Caco-2 (cell line): ENCODE results near the gene SEMA3A. TPM values are rescaled to one million over a fixed set of nuclear protein-coding genes. Genes with fewer than 3 reads are reported as not detected.

ENCODE experiments used
- BruUV-seq: library from RNA; stranded (reverse); fragments of 400-500 nt; replicated peaks from 2 replicates; lab custom pipeline; 2021; lab: Mats Ljungman, UMichigan
- CTCF ChIA-PET: fragments of 300-600 bp; sonication (Branson Sonifier 250); formaldehyde crosslinking; loops from one replicate; lab custom pipeline; 2022; ENCODE audit warnings: antibody characterized with exemption; lab: Charles Lee
- POLR2A ChIA-PET: fragments of 300-600 bp; sonication (Branson Sonifier 250); formaldehyde crosslinking; loops from one replicate; lab custom pipeline; 2022; ENCODE audit warnings: antibody characterized with exemption; lab: Charles Lee
- DNase-seq, 2 experiments: peaks; one replicate each; pipeline versions ENCODE4 v3.0.0 to v3.0.0-alpha.2; 2020 to 2022
- H3K27me3 ChIP-seq: replicated peaks from 2 replicates; pipeline ENCODE4 v1.6.0; 2011; ENCODE audit warnings: low read length; ENCODE audit not compliant: control insufficient read depth, insufficient read depth
- H3K36me3 ChIP-seq: 2 replicates; pipeline ENCODE4 v1.5.1; 2011; ENCODE audit warnings: low read length; ENCODE audit not compliant: control insufficient read depth, insufficient read depth
- H3K4me1 ChIP-seq: fragments of 250-450 bp; sonication (Bioruptor Pico); 2 replicates; pipeline ENCODE4 v1.5.1; 2020; ENCODE audit warnings: mild to moderate bottlenecking
- H3K4me3 ChIP-seq: 2 replicates; pipeline ENCODE4 v1.5.1; 2011; ENCODE audit warnings: low read depth, mild to moderate bottlenecking, control low read depth, low read length
- H3K9me3 ChIP-seq: fragments of 250-450 bp; sonication (Bioruptor Pico); 2 replicates; pipeline ENCODE4 v1.5.1; 2020; ENCODE audit warnings: mild to moderate bottlenecking, moderate library complexity
- H3K27ac Mint-ChIP-seq: one replicate; pipeline ENCODE4 v1.8.0; 2022; ENCODE audit warnings: mixed read lengths; ENCODE audit not compliant: unreplicated experiment
- H3K27me3 Mint-ChIP-seq: one replicate; pipeline ENCODE4 v1.8.0; 2022; ENCODE audit warnings: mixed read lengths; ENCODE audit not compliant: insufficient read depth, unreplicated experiment
- H3K36me3 Mint-ChIP-seq: one replicate; pipeline ENCODE4 v1.8.0; 2022; ENCODE audit warnings: mild to moderate bottlenecking, mixed read lengths; ENCODE audit not compliant: insufficient read depth, unreplicated experiment
- H3K4me1 Mint-ChIP-seq: one replicate; pipeline ENCODE4 v1.8.0; 2022; ENCODE audit warnings: low read depth, mixed read lengths; ENCODE audit not compliant: unreplicated experiment
- H3K4me3 Mint-ChIP-seq: one replicate; pipeline ENCODE4 v1.8.0; 2022; ENCODE audit warnings: mild to moderate bottlenecking, moderate library complexity, mixed read lengths; ENCODE audit not compliant: unreplicated experiment
- H3K9me3 Mint-ChIP-seq: one replicate; pipeline ENCODE4 v1.8.0; 2022; ENCODE audit warnings: mixed read lengths; ENCODE audit not compliant: unreplicated experiment
- intact Hi-C: fragments of 100-400 bp; cut with micrococcal nuclease; formaldehyde crosslinking; loops from one replicate; pipeline ENCODE4 v1.10.0; 2022; ENCODE audit not compliant: unreplicated experiment
- total RNA-seq: library from RNA; stranded (reverse); gene quantifications from 2 replicates; pipeline ENCODE4 v1.2.3, GENCODE V29; 2022
- TF ChIP-seq, protein P1 (sequence below), 2 experiments: fragments of 200-600 bp in 1 of 2; IDR thresholded peaks; 1 replicate in 1 of 2; 2 replicates in 1 of 2; pipeline versions ENCODE4 v1.5.1 to v1.8.0; 2011 to 2022; ENCODE audit warnings: antibody characterized with exemption in 1 of 2, control low read depth in 1 of 2, inconsistent platforms in 1 of 2, low read depth in 1 of 2, low read length in 1 of 2, mild to moderate bottlenecking in 1 of 2, moderate library complexity in 1 of 2; ENCODE audit not compliant: insufficient read depth in 1 of 2, severe bottlenecking in 1 of 2, unreplicated experiment in 1 of 2

SEMA3A gene
- total RNA-seq, 1 experiment from 2014 or later, result 55.1 TPM

DNA sequence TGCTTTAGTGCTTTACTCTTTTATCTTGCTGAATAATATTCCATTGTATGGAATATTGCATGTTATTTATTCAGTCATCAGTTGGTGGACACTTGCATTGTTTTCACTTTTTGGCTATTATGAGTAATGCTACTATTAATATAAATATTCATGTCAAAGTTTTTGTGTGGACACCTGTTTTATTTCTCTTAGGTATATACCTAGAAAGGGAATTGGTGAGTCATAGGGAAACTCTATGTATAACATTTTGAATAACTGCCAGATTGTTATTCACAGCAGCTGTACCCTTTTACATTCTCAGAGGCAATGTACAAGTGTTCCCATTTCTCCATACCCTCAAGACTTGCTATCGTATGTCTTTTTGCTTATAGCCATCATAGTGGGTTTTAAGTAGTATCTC lies 268.7 kb downstream of the SEMA3A start:
- no peaks in the 10 kb centered on the region for H3K27me3 Mint-ChIP-seq
- H3K9me3 Mint-ChIP-seq, result no peaks in the 10 kb centered on the region
- POLR2A ChIA-PET, result no interaction called here
- Histone ChIP-seq H3K4me1 (no peaks in the 10 kb centered on the region), H3K27me3 (no peaks in the 10 kb centered on the region), H3K36me3 (no peaks in the 10 kb centered on the region), H3K4me3 (no peak overlapping the region), H3K9me3 (no peaks in the 10 kb centered on the region)
- intact Hi-C loops, result no loop called here
- CTCF ChIA-PET, result no interaction called here
- H3K4me3 Mint-ChIP-seq, result no peak overlapping the region
- H3K36me3 Mint-ChIP-seq, result no peaks in the 10 kb centered on the region
- no peak for DNase-seq
- BruUV-seq, result no TSS peak
- TF ChIP-seq, protein P1, sequence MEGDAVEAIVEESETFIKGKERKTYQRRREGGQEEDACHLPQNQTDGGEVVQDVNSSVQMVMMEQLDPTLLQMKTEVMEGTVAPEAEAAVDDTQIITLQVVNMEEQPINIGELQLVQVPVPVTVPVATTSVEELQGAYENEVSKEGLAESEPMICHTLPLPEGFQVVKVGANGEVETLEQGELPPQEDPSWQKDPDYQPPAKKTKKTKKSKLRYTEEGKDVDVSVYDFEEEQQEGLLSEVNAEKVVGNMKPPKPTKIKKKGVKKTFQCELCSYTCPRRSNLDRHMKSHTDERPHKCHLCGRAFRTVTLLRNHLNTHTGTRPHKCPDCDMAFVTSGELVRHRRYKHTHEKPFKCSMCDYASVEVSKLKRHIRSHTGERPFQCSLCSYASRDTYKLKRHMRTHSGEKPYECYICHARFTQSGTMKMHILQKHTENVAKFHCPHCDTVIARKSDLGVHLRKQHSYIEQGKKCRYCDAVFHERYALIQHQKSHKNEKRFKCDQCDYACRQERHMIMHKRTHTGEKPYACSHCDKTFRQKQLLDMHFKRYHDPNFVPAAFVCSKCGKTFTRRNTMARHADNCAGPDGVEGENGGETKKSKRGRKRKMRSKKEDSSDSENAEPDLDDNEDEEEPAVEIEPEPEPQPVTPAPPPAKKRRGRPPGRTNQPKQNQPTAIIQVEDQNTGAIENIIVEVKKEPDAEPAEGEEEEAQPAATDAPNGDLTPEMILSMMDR (IDR thresholded peaks at IDR 0.05; ENCODE audit: insufficient read depth in 1 of 2, low read depth in 1 of 2, low read length in 1 of 2, severe bottlenecking in 1 of 2, unreplicated experiment in 1 of 2), result no peak
- H3K27ac Mint-ChIP-seq, result no peak overlapping the region
- no peaks in the 10 kb centered on the region for H3K4me1 Mint-ChIP-seq

DNA sequence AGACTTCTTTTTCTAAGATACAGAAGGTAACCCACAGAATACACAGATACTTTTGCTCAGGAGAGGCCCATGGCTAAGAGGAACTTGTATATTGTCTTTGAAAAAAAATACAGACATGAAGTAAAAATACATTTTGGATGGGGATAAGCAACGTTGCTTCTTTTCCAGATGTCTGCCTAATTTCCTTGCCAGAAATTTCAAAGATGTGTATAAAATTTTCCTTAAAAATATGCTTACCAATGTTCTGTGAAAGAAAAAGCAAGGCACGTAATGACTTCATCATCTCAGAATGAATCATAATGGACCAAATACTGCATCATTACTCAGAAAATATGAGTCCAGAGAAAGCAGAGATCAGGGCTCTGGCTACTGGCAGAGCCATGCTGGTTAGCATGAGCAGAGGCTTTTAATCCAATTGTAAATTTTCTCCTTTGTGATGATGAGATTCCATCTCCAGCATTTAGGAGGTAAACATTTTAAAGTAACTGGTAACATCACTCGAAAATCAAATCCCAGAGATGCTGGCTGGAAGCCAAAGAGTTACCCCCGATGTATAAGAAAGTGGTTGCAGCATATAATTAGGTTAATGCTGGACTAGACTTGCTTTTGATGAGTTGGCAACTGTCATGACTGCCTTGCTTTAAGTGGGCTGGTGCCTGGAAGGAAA lies 272.5 kb downstream of the SEMA3A start:
- Mint-ChIP-seq H3K27me3 (peaks cover 3% of the 10 kb centered on the region), H3K36me3 (no peaks in the 10 kb centered on the region), H3K4me1 (no peaks in the 10 kb centered on the region), H3K27ac (no peak overlapping the region), H3K4me3 (no peak overlapping the region), H3K9me3 (no peaks in the 10 kb centered on the region)
- TF ChIP-seq, protein P1 (IDR thresholded peaks at IDR 0.05; ENCODE audit: insufficient read depth in 1 of 2, low read depth in 1 of 2, low read length in 1 of 2, severe bottlenecking in 1 of 2, unreplicated experiment in 1 of 2), result no peak
- CTCF ChIA-PET, result no interaction called here
- Histone ChIP-seq H3K4me3 (no peak overlapping the region), H3K4me1 (no peaks in the 10 kb centered on the region), H3K36me3 (no peaks in the 10 kb centered on the region), H3K9me3 (no peaks in the 10 kb centered on the region; the same call in 1 of the 2 replicates), H3K27me3 (no peaks in the 10 kb centered on the region)
- BruUV-seq, result no TSS peak
- POLR2A ChIA-PET, result no interaction called here
- DNase-seq, result no peak
- intact Hi-C loops, result no loop called here

DNA sequence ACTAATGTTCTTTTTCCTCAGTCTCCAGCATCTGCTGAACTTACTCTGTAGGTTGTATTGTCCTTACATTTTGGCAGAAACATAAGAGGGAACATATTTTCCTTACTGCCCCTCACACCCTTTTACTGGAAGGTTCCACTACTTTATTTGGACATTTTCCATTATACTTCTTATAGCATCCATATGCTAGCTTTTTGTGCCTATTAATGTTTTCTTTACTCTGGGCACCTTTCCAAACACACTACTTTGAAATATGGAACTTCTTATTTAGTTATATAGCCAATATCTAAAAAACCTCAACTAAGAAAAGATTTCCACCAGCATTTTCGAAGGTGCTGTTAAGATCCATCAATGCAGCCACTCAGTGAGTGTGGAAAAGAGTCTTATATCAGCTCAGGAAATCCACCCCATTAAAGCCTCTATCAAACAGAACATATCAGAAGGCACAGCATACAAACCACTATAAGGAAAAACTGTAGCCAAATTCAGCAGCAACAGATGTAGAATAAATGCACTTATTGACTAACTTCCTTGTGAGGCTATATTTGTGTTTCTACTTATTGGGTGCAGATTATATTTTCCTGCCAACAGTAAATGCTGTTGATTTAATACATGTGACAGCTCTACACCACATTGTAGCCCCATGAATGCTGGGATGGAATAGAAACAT lies 273.2 kb downstream of the SEMA3A start:
- Mint-ChIP-seq H3K9me3 (no peaks in the 10 kb centered on the region), H3K27me3 (peaks cover 6% of the 10 kb centered on the region), H3K4me3 (no peak overlapping the region), H3K36me3 (no peaks in the 10 kb centered on the region), H3K4me1 (no peaks in the 10 kb centered on the region), H3K27ac (no peak overlapping the region)
- Histone ChIP-seq H3K36me3 (no peaks in the 10 kb centered on the region), H3K27me3 (no peaks in the 10 kb centered on the region), H3K9me3 (no peaks in the 10 kb centered on the region; the same call in 1 of the 2 replicates), H3K4me3 (no peak overlapping the region), H3K4me1 (no peaks in the 10 kb centered on the region)
- CTCF ChIA-PET, result no interaction called here
- TF ChIP-seq, protein P1 (IDR thresholded peaks at IDR 0.05; ENCODE audit: insufficient read depth in 1 of 2, low read depth in 1 of 2, low read length in 1 of 2, severe bottlenecking in 1 of 2, unreplicated experiment in 1 of 2), result no peak
- POLR2A ChIA-PET, result no interaction called here
- no TSS peak for BruUV-seq
- no peak for DNase-seq
- intact Hi-C loops, result no loop called here
